NCI-H2227 treated with DMSO at 0.1 percent for 48 hours (cell line): Measurements from ENCODE around the gene CC2D1A.

Source experiments
- DNase-seq: peaks from one replicate; lab custom pipeline; 2025; lab: John Stamatoyannopoulos, UW

CC2D1A gene

DNA sequence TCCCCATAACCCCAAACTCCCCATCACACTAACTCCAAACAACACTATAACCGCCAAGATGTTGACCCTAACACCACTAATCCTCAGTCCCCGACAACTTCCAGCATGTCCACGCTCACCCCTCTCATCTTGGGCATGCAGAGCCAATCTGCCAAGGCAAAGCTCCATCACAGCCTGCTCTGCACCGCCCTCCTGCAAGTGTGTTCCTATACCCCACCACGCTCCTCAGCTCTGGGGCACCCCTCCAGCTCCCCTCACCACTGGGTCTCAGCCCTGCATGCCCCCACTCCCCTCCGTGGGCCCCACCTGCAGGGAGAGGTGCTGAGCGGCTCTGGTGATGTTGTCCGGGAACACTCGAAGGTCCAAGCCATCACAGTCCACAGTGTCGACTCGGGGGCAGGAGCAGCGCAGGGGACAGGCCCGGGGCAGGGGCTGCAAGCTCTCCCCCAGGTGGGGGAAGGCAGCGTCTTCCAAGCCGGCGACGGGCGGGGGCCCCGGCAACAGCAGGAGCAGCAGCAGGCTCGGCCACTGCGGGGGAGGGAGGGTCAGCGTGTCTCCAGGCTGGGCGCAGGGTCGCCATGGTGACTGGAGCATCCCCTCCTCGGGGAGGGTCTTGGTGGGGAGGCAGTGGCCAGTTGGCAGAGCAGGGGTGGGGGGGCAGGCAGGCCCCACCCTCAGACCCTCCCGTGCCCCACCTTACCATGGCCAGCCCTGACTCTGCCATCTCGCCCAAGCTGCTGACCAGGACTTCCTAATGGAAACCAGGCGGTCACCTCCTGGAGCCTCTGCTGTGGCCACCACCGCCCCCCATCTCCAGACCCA is 31.7 kb downstream of the CC2D1A start:
- DNase-seq: peak; percentile 2

DNA sequence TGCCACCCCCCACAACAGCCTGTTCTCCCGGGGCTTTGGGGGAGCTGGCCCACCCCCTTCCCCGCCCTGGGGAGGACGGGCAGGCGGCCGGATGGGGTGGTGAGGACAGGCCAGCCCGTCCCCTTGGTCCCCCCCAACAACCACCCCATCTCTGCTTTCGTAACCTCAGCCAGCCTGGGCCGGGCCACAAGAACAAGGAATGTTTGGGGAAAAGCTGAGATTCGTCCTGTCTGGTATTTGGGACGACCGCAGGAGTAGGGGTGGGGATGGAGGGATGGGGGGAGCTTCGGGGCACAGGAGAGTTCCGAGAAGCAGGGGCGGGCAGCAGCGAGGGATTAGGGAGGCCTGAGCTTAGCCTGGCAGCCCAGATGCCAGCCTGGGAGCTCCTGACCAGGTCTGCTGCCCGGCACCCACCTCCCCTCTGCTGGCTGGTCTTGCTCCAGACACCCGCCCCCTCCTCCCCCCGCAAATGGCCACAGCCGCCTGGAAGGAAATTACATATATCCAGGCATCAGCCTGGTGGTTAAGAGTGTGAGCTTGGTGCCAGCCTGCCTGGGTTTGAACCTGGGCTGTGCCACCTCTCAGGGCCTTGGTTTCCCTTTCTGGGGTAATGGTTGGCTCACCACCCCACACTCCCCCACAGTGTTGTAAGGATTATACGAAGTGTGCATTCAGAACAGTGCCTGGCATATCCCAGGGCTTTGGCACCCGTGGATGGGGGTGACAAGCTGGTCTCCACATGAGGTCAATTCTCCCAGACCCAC is 32.5 kb downstream of the CC2D1A start, which contains the start of gene PODNL1:
Gene PODNL1, minus strand, starts transcription at position 117 of the 764 bp plus-strand sequence. CDS start 236 bp downstream, outside the sequence.
- DNase-seq: no peak

DNA sequence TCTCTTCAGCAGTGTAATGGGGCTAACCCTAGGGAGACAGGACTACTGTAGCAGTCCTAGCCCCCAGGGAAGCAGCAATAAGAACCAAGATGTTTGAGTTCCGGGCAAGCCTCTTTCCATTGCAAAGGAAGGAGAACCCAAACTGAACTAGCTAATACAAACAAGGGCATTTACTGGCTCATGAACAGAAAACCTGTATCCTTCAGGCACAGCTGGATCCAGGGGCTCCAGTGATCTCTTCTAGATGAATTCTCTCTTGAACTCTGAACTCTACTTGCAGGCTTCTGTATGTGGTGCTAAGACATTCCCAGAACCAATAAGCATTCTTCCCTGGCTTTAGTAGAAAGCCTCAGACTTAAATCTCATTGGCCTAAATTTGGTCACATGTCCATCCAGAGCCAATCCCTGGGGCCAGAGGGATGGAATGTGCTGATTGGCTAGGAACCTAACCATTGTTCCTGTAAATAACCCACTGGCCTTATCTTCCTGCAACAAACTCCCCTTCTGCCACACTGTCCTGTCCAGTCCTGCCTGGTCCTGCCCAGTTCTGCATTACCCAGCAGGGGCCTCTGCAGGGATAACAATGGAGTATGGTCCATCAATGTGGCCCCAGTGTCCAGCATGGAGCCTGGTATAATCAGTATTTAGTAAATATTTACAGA is 36.2 kb downstream of the CC2D1A start:
- DNase-seq: no peak

DNA sequence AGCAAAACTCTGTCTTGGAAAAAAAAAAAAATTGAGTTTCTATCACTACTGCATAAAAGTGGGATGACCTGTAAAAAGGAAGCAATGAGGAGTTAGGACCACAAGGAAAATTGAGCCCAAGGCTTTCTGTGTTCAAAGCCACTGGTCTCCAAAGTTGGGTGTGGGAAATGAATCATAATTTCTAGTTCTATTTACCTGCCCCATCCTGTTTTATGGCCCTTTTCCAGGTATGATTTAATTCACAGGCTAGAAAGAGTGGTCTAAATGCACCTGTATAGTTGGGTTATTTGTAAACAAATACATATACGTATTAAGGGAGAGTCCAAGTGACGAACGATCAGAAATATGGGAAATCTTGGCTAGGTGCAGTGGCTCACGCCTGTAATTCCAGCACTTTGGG is 40.4 kb downstream of the CC2D1A start:
- DNase-seq: no peak

DNA sequence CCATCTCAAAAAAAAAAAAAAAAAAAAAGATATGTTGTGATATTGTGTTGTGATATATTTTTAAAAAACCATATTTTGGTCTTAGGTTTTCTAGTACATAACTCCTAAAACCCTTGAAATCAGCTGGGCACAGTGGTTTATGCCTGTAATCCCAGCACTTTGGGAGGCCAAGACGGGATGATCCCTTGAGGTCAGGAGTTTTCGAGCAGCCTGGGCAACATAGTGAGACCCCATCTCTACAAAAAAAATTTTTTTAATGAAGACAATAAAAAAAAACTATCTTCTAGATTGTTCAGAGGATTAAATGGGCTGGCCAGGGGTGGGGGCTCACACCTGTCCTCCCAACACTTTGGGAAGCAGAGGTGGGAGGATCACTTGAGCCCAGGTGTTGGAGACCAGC is 45.0 kb downstream of the CC2D1A start:
- DNase-seq: no peak

DNA sequence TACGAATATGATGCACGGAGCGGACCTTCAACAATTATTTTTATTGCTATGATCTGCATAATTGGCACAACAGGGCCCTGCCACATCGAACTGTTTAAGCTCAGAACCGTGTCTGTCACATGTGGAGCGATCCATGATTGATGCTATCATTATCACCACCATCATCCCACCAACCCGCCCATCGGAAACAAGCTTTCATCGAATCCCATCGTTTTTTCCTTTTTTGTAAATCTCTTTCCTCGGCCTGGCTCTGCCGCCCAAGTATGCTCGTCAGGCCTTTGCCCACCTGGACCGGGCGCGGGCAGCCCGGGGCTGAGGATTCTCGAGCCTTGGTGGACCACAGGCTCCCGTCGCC is 45.8 kb downstream of the CC2D1A start:
- no peak for DNase-seq

DNA sequence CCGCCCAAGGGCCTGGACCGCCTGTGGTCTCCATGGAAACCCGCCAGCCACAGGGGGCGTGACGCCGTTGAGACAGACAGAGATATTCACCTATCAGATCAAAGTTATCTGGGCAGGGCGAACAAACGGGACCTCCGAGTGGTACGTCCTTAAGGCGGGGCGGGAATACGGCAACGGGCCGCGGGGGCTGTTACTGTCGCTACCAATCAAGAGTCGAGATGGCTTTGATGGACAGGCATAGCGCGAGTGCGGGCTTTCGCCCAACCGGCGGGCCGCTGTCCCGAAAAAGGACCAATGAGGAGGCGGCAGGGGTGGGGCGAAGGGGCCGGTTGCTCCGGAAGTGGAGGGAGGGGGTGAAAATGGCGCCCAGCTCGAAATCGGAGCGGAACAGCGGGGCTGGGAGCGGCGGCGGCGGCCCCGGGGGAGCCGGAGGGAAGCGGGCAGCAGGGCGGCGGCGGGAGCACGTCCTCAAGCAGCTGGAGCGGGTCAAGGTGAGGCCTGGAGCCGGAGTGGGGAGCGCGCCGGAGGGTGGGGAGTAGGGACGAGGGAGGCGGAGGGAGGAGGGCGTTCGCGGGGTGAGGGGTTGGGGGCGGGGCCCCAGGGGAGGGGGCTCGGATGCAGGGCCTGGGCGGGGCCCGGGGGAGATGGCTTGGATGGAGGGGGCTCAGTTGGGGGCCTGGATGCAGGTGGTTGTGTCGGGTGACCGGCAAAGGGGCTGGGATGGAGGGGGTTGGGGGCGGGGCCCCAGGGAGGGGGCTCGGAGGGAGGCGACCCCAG is 46.3 kb downstream of the CC2D1A start, which contains the start of gene DCAF15:
Gene DCAF15, plus strand, starts transcription at position 356 of the 777 bp plus-strand sequence. Its CDS starts 4 bp downstream, at position 360.
- peak; percentile 97 for DNase-seq

DNA sequence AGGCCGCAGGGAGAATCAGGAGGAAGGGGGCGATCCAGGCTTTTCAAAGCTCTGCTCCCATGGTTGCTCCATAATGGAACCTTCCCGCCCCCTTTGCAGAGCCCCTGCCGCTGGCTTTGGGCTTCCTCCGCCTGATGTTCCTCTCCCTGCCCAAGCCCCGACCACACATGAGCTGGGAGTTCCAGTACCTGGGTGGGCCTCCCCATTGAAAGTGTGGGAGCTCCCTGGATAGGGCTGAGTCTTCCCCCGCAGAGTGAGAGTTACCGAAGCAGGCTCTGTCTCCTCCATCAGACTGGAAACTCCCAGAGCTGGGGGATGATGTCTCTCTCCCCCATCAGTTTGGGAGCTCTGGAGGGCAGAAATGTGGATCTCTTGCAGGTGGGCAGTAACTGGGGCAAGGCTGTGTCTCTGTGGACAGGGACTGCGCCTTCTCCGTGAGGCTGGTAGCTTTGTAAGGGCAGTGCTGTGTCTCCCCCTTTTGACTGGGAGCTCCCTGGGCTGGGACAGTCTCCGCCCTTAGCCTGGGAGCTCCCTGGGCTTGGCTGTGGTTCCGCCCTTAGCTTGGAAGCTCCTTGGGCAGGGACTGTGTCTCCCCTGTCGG is 47.0 kb downstream of the CC2D1A start:
- DNase-seq: peak; percentile 27

DNA sequence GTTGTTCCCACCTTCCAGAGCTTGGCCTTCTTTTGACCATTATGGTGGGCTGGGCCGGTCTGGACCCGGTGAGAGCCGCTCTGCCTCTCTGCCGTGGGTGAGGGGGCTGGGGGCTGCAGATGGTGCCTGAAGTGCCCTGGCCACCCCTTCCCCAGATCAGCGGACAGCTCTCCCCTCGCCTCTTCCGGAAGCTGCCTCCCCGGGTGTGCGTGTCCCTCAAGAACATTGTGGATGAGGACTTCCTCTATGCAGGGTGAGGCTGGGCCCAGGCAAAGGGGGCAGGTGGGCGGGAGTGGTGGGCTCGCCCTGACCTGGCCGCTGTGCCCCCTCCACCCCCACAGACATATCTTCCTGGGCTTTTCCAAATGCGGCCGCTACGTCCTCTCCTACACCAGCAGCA is 48.2 kb downstream of the CC2D1A start:
- no peak for DNase-seq

DNA sequence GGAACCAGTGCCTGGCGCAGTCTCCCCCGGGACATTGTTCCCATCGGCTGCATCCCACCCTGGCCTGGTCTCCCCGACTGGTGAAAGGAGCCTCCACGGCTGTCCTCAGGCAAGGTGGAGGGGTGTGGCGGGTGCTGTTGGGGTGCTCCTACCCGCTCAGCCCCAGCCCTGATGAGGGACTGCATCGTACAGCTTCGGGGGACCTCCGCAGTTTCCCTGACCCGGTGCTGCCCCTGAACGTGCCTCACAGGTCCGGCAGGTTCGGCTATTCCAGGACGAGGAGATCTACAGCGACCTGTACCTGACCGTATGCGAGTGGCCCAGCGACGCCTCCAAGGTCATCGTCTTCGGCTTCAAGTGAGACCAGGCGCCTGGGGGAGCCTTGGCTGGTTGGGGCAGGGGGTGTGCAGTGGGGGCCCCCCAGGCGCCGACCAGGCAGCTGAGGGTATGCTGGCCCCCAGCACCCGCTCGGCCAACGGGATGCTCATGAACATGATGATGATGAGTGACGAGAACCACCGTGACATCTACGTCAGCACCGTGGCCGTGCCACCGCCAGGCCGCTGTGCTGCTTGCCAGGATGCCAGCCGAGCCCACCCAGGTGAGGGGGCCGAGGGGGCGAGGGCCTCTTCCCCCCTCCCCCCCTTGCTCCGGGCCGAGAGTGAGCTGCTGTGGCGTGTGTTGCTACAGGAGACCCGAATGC is 49.8 kb downstream of the CC2D1A start:
- DNase-seq: no peak

DNA sequence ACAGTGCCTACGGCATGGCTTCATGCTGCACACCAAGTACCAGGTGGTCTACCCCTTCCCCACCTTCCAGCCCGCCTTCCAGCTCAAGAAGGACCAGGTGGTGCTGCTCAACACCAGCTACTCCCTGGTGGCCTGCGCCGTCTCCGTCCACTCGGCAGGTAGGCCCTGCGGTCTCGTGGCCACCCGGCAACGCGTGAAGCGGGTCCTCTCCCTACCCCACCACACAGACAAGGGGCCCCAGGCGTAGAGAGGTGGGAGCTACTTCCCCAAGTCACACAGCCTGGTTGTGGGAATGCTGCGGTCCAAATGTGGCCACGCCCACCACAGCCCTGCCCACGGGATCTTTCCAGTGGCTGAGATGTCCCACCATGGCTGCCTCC is 50.4 kb downstream of the CC2D1A start:
- no peak for DNase-seq

DNA sequence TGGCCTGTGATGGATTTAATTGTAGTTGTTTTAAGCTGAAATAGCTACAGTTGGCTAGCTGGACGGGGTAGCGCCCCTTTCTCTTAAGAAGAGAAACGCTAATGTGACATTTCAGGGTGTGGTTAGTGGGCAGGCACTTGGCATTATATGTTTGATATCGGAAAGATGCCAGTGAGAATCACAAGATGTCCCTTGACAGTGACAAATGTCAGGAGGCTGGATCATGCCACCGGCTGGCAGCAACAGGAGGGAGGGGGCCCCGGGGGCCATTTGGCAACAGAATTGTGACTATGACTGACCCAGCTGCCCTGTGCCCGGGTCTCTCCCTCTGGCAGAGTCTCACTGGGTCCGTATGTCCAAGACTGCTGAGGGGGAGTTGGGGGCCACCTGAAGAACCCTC is 51.0 kb downstream of the CC2D1A start:
- DNase-seq: no peak

DNA sequence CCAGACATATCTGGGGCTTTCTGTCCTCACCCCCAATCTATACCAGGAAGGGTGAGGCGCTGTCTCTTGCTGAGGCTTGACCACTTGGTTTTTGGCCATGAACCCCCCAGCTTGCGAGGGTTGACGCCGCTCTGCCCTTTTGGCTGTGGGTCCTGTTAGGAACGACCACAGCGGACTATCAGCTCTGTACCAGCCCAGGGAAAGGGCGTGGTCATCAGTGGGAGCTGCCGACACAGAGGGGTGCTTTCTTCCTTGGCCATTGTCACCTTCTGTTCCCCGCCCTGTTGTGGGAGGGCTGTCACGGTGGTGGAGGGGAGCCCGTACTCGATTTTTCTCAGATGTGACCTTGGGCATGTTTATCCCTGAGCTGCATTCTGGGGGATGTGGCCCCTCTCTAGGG is 52.0 kb downstream of the CC2D1A start:
- DNase-seq: no peak

DNA sequence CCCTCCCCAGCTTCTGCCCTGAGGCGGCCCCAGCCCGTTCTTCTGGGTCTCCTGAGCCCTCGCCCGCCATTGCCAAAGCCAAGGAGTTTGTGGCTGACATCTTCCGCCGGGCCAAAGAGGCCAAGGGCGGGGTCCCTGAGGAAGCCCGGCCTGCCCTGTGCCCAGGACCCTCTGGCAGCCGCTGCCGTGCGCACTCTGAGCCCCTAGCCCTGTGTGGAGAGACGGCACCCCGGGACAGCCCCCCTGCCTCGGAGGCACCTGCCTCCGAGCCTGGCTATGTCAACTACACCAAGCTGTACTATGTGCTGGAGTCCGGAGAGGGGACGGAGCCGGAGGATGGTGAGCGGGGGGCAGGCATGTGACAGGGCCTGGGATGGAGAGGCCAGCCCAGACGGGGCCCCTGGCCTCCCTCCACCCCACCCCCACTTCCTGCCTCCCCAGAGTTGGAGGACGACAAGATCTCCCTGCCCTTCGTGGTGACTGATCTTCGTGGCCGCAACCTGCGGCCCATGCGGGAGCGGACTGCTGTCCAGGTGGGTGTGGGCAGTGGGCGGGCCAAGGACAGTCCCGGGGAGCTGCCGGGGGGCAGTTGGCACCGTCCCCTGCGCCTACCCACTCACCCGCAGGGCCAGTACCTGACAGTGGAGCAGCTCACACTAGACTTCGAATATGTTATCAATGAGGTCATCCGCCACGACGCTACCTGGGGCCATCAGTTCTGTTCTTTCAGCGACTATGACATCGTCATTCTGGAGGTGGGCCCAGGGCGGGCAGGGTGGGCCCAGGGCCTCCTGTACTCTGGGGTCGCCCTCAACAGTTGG is 53.4 kb downstream of the CC2D1A start:
- DNase-seq: no peak

DNA sequence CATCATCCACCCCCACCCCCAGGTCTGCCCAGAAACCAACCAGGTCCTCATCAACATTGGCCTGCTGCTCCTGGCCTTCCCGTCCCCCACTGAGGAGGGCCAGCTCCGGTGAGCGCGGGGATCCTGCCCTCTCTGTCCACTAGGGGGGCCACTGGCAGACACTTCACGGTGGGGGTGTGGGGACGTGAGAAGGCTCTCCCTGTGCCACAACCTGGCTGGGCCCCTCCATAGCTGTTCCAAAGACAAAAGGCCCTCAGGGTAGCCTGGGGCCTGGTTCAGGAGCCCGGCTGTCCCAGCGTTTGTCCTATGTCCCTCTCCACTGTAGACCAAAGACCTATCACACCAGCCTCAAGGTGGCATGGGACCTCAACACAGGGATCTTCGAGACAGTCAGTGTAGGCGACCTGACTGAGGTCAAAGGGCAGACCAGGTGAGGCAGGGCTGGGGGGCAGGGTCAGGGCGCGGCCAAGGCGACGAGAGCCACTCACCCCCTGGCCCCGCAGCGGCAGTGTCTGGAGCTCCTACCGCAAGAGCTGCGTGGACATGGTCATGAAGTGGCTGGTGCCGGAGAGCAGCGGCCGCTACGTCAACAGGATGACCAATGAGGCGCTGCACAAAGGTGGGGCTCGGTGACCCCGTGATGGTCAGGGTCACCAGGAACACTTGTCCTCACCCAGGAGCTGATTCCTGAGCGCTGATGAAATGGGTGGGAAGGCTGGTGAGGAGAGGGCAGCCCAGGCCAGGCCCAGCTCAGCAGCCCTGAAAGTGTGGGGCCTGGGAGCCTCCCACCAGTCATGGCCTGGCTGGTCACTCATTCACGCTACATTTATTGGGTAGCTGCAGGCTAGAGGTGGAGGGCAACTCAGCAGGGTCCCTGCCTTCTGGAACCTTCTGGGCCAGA is 54.2 kb downstream of the CC2D1A start:
- DNase-seq: no peak

DNA sequence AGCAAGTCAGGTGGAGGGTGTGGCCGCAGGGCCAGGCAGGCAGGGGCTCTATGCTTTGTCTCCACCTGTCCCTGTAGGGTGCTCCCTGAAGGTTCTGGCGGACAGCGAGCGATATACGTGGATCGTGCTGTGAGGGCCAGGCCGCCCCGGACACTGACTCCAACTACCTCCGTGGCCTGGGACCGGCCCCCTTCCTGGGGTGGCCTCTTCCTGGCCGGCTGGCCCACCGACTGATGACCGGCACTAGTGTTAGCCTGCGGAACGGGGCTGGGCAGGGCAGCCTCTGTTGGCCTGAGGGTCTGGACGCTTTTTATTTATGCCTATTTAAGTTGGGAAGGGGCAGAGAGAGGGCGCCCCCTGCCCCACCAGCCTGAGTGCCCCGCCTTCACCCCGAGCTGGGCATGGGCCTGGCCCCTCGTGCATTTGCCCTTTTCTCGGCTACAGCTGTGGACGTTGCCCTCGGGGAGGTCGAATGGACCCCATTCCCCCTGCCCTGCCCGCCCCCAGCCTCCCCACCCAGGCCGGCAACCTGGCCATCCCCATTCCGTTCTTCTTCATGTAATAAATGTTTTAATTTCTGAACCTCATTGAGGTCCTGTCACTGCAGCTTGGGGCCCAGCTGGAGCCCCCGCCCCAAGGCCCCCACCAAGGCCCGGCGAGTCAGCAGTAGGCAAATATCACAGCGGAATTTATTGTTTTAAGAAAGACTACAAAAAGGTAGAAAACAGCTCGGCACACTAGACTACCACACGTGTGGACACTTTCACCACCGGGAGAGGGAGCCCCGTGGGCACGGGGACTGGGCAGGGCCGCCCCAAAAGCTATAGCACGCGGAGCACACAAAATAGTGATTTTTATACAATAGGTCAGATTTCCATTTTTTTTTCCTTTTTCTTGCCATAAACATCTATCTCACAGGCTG is 55.1 kb downstream of the CC2D1A start:
- no peak for DNase-seq

DNA sequence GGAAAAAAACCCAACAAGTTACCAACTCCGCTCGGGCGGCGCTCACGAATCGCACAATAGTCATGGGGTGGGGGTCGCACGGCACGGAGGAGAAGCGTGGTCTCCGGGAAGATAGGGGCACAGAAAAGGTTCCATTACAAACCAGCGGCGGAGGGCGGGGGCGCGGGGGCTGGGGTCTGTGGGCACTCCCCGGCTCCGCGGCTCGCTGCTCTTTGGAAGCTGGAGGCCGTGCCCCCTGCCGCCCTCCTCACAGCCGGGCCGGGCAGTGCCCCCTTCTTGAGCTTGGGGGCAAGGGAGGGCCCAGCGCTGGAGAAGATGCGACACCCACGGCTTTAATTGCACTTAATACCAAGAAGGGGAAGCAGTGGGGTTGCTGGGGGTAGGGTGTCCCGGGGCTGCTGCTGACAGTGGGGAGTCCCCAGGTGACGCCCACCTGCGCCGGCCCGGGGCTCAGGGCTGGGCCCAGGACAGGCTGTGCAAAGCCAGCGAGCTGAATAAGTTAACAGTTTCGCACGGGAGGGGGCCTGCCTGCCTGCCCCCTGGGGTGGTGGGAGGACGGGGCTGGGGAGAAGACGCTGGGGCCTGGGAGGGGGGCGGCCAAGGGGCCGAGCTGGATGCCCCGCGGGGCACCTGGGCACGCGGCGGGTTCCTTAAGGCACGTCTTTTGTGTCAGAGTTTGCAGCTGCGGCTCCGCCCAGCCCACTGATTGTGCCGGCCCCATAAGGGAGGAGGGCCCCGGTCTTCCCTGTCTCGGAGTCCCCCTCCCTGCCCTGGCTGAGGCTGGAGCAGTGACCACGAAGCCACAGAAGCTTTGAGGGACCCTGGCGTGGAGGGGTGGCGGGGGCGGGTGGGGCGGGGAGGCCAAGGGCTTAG is 56.1 kb downstream of the CC2D1A start:
- no peak for DNase-seq
